T-helper 9 cell (primary cell): ENCODE data around the gene SARNP.
"Not testable (repeated sequence)": the region's sequence is repeated elsewhere in the genome, so short reads cannot be mapped to it uniquely, and the experiment has no call there.

Source experiments
- DNase-seq: peaks from one replicate; pipeline ENCODE4 v3.0.0-alpha.2; 2020

The SARNP gene

GRCh38 chr12:55789893-55790292 lies 27.6 kb downstream of the SARNP start:
- no peak for DNase-seq

GRCh38 chr12:55789171-55789570 lies 28.4 kb downstream of the SARNP start:
- no peak for DNase-seq

- no peak for DNase-seq
These were observed 29.0 kb downstream of the SARNP start for GRCh38 chr12:55788546-55788945.

GRCh38 chr12:55780685-55781084 lies 36.8 kb downstream of the SARNP start:
- no peak for DNase-seq

- no peak for DNase-seq
These were observed 39.7 kb downstream of the SARNP start for GRCh38 chr12:55777856-55778255.

- no peak for DNase-seq
These were observed 45.8 kb downstream of the SARNP start for GRCh38 chr12:55771736-55772135.

- DNase-seq = no peak
These were observed 50.4 kb downstream of the SARNP start for GRCh38 chr12:55767156-55767555.

GRCh38 chr12:55765736-55766290 lies 51.7 kb downstream of the SARNP start:
- DNase-seq = no peak

- no peak for DNase-seq
These were observed 54.9 kb downstream of the SARNP start for GRCh38 chr12:55762646-55763045.

GRCh38 chr12:55760663-55761062 lies 56.9 kb downstream of the SARNP start:
- no peak for DNase-seq

- not testable (repeated sequence) for DNase-seq
These were observed 58.9 kb downstream of the SARNP start for GRCh38 chr12:55758575-55758974.

- no peak for DNase-seq
These were observed 59.8 kb downstream of the SARNP start for GRCh38 chr12:55757701-55758100.

- DNase-seq = no peak
These were observed 62.3 kb downstream of the SARNP start for GRCh38 chr12:55755246-55755645.

- no peak for DNase-seq
These were observed 69.1 kb downstream of the SARNP start for GRCh38 chr12:55748230-55748993.

- no peak for DNase-seq
These were observed 70.7 kb downstream of the SARNP start for GRCh38 chr12:55746913-55747231.

GRCh38 chr12:55746174-55746912 lies 71.2 kb downstream of the SARNP start:
- no peak for DNase-seq

- DNase-seq = no peak
These were observed 72.0 kb downstream of the SARNP start for GRCh38 chr12:55745361-55746173.

- DNase-seq = no peak
These were observed 73.0 kb downstream of the SARNP start for GRCh38 chr12:55744340-55745030.

- peak; percentile 33 for DNase-seq
These were observed 73.9 kb downstream of the SARNP start for GRCh38 chr12:55743406-55744339.

GRCh38 chr12:55742719-55743405 lies 74.7 kb downstream of the SARNP start, which contains the start of gene GDF11:
GDF11 (plus strand) TSS chr12:55743122; CDS start chr12:55743317, 195 bp downstream.
- peak; percentile 71 for DNase-seq
